Sigmoid colon (tissue), 4 donors: ENCODE results near the gene LTA.

Experiments used
- POLR2A ChIP-seq, 2 donors: fragments of 450-650 bp; IDR thresholded peaks; one replicate each; pipeline ENCODE4 v1.6.1; 2016; ENCODE audit warnings: antibody characterized with exemption in 2 of 2, mild to moderate bottlenecking in 2 of 2, moderate library complexity in 2 of 2
- POLR2AphosphoS5 ChIP-seq, 4 donors: sonication (generic); formaldehyde crosslinking; IDR thresholded peaks; one replicate each; pipeline ENCODE4 v1.6.1; 2017; ENCODE audit warnings: antibody characterized with exemption in 4 of 4
- TF ChIP-seq, protein P1 (sequence below), 4 experiments: fragments of 450-650 bp in 3 of 4; fragments of 200-600 bp in 1 of 4; IDR thresholded peaks; one replicate each; pipeline ENCODE4 v1.5.1; 2016 to 2019; ENCODE audit warnings: antibody characterized with exemption in 4 of 4, mild to moderate bottlenecking in 3 of 4, moderate library complexity in 2 of 4

GRCh38 chr6:31538805-31539400 lies 33.2 kb upstream of the LTA start:
- TF ChIP-seq, protein P1, sequence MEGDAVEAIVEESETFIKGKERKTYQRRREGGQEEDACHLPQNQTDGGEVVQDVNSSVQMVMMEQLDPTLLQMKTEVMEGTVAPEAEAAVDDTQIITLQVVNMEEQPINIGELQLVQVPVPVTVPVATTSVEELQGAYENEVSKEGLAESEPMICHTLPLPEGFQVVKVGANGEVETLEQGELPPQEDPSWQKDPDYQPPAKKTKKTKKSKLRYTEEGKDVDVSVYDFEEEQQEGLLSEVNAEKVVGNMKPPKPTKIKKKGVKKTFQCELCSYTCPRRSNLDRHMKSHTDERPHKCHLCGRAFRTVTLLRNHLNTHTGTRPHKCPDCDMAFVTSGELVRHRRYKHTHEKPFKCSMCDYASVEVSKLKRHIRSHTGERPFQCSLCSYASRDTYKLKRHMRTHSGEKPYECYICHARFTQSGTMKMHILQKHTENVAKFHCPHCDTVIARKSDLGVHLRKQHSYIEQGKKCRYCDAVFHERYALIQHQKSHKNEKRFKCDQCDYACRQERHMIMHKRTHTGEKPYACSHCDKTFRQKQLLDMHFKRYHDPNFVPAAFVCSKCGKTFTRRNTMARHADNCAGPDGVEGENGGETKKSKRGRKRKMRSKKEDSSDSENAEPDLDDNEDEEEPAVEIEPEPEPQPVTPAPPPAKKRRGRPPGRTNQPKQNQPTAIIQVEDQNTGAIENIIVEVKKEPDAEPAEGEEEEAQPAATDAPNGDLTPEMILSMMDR (IDR thresholded peaks at IDR 0.05), result no peak
- TF ChIP-seq POLR2A (IDR thresholded peaks at IDR 0.05), result no peak
- no peak for TF ChIP-seq POLR2AphosphoS5 (IDR thresholded peaks at IDR 0.05)
